ENCODE measurements around the gene PCBP3. TPM values are rescaled to one million over a fixed set of nuclear protein-coding genes. Genes with fewer than 3 reads are reported as not detected.
"Not testable (repeated sequence)": the region's sequence is repeated elsewhere in the genome, so short reads cannot be mapped to it uniquely, and the experiment has no call there.

Gene PCBP3
- total and polyA plus RNA-seq, 10 of the 15 experiments (the other 5 are each of a cell fraction or from before 2014, with no cell fraction given), result 0.09 to 1.3 (median 0.46) TPM; not detected in 3

DNA sequence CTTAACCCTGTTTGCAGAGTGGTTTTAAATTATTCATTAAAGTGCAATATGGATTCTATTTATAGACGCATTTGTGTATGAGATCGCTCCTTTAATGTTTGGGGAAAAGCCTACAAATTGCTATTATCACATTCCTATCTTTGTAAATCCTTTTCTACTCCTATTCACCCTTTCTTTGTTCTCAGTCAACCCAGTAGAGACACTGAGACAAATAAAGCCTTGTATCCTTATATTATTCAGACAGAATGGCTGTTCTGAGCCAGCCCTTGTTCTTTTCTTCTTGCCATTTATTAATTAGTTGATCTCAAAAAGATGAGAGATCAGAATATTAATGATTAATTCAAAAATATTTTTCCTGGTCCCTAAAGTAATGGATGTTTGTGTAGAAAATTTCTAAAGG, 8.4 kb downstream of the PCBP3 start:
- BruUV-seq (replicated peaks), result no TSS peak
- WGBS (ENCODE audit: insufficient coverage, insufficient replicate concordance, low lambda C conversion rate, missing lambda C conversion rate), result 95% methylated on average over 2 of the region's 2 CpGs
- ATAC-seq (no peak), FAIRE-seq (no peak), DNase-seq (ENCODE audit: low read depth, low spot score) (no peak)
- no peaks in the 10 kb centered on the region for H3K36me3 ChIP-seq (ENCODE audit: control insufficient read depth in 2 of 2, insufficient read depth in 2 of 2, low read length in 1 of 2)
- H2AFZ ChIP-seq (ENCODE audit: control insufficient read depth, low read depth, low read length), result no peak overlapping the region
- ChIA-PET RAD21 (ENCODE audit: unreplicated experiment) (no interaction called here), POLR2A (no interaction called here), CTCF (no interaction called here), SMC1A (ENCODE audit: uncharacterized antibody, unreplicated experiment) (interaction anchor here (1.2 kb wide), 1 partner anchor 11 kb away, joined by 3 read pairs; no protein-coding TSS in a partner anchor)
- TF ChIP-seq WRNIP1 (IDR thresholded peaks at IDR 0.05; ENCODE audit: borderline replicate concordance, low read depth, low read length) (no peak), STAT1 (conservative IDR thresholded peaks at IDR 0.05) (no peak), JUNB (IDR thresholded peaks at IDR 0.05) (no peak), PBX3 (IDR thresholded peaks at IDR 0.05; ENCODE audit: insufficient replicate concordance, low read depth, low read length) (no peak), NRF1 (conservative IDR thresholded peaks at IDR 0.05; ENCODE audit: low read depth, low read length) (no peak), CREB1 (IDR thresholded peaks at IDR 0.05; ENCODE audit: low read depth) (no peak)
- H3K4me3 ChIP-seq, result no peak overlapping the region
- in situ Hi-C loops (cut with MboI) (no loop called here), intact Hi-C loops (cut with micrococcal nuclease; ENCODE audit: unreplicated experiment) (no loop called here)
- no peak overlapping the region for H3K4me2 ChIP-seq (ENCODE audit: control insufficient read depth, insufficient read depth)
- H3K27ac ChIP-seq (ENCODE audit: control insufficient read depth, insufficient read depth), result no peak overlapping the region
- no peaks in the 10 kb centered on the region for H3K4me1 ChIP-seq (ENCODE audit: control insufficient read depth, insufficient read depth, low read length)
- no peaks in the 10 kb centered on the region for H3K27me3 ChIP-seq (replicated peaks in 1 of 2; ENCODE audit: control insufficient read depth in 2 of 2, insufficient read depth in 2 of 2, low read length in 1 of 2)
- no peak overlapping the region for H3K9ac ChIP-seq (ENCODE audit: control insufficient read depth, insufficient read depth, low read length)
- H4K20me1 ChIP-seq (ENCODE audit: control insufficient read depth, insufficient read depth), result no peaks in the 10 kb centered on the region
- no peaks in the 10 kb centered on the region for H3K79me2 ChIP-seq (ENCODE audit: control insufficient read depth, insufficient read depth, low read length)
- no peaks in the 10 kb centered on the region; the same call in 2 of the 3 replicates for H3K9me3 ChIP-seq (replicated peaks; ENCODE audit: control insufficient read depth, insufficient read depth, low read length)

GRCh38 chr21:45655124-45655523, 11.6 kb downstream of the PCBP3 start:
- 0 out of 2 replicates have a peak, but pooled peaks cover 4% of the 10 kb centered on the region for H3K4me1 ChIP-seq (ENCODE audit: control insufficient read depth, insufficient read depth, low read length)
- intact Hi-C loops (cut with micrococcal nuclease; ENCODE audit: unreplicated experiment) (no loop called here), in situ Hi-C loops (cut with MboI) (no loop called here)
- H3K4me3 ChIP-seq, result no peak overlapping the region
- BruUV-seq (replicated peaks), result no TSS peak
- POLR2A ChIA-PET, result no interaction called here
- H3K36me3 ChIP-seq (ENCODE audit: control insufficient read depth in 2 of 2, insufficient read depth in 2 of 2, low read length in 1 of 2), result no peaks in the 10 kb centered on the region
- H3K79me2 ChIP-seq (ENCODE audit: control insufficient read depth, insufficient read depth, low read length), result no peaks in the 10 kb centered on the region
- no peaks in the 10 kb centered on the region for H3K9me3 ChIP-seq (replicated peaks; ENCODE audit: control insufficient read depth, insufficient read depth, low read length)
- no peaks in the 10 kb centered on the region for H3K27me3 ChIP-seq (replicated peaks in 1 of 2; ENCODE audit: control insufficient read depth in 2 of 2, insufficient read depth in 2 of 2, low read length in 1 of 2)
- ATAC-seq (no peak), FAIRE-seq (no peak), DNase-seq (ENCODE audit: low read depth, low spot score) (no peak)
- no peak overlapping the region for H3K9ac ChIP-seq (ENCODE audit: control insufficient read depth, insufficient read depth, low read length)
- no peak overlapping the region for H3K4me2 ChIP-seq (ENCODE audit: control insufficient read depth, insufficient read depth)
- SMC1A ChIA-PET (ENCODE audit: uncharacterized antibody, unreplicated experiment), result interaction anchor here (0.7 kb wide), 1 partner anchor 10 kb away, joined by 3 read pairs; no protein-coding TSS in a partner anchor
- CTCF ChIA-PET, result no interaction called here
- no peak overlapping the region for H3K27ac ChIP-seq (ENCODE audit: control insufficient read depth, insufficient read depth)
- no peak overlapping the region for H2AFZ ChIP-seq (ENCODE audit: control insufficient read depth, low read depth, low read length)
- RAD21 ChIA-PET (ENCODE audit: unreplicated experiment), result no interaction called here
- H4K20me1 ChIP-seq (ENCODE audit: control insufficient read depth, insufficient read depth), result no peaks in the 10 kb centered on the region
- 2% methylated on average over 4 of the region's 4 CpGs for WGBS (ENCODE audit: insufficient coverage, insufficient replicate concordance, low lambda C conversion rate, missing lambda C conversion rate)
- TF ChIP-seq IKZF1 (conservative IDR thresholded peaks at IDR 0.05), result no peak
- no peak for TF ChIP-seq RELA (IDR thresholded peaks at IDR 0.05; ENCODE audit: borderline replicate concordance, partially characterized antibody)

DNA sequence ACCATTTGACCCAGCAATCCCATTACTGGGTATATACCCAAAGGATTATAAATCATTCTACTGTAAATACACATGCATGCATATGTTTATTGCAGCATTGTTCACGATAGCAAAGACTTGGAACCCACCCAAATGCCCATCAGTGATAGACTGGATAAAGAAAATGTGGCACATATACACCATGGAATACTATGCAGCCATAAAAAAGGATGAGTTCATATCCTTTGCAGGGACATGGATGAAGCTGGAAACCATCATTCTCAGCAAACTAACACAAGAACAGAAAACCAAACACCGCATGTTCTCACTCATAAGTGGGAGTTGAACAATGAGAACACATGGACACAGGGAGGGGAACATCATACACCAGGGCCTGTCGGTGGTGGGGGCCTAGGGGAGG, 12.6 kb downstream of the PCBP3 start:
- in situ Hi-C loops (cut with MboI); FAIRE-seq; H2AFZ ChIP-seq (ENCODE audit: control insufficient read depth, low read depth, low read length); H3K79me2 ChIP-seq (ENCODE audit: control insufficient read depth, insufficient read depth, low read length); H3K27ac ChIP-seq (ENCODE audit: control insufficient read depth, insufficient read depth); POLR2A ChIA-PET; BruUV-seq (replicated peaks); H3K27me3 ChIP-seq (replicated peaks in 1 of 2; ENCODE audit: control insufficient read depth in 2 of 2, insufficient read depth in 2 of 2, low read length in 1 of 2); H3K4me1 ChIP-seq (ENCODE audit: control insufficient read depth, insufficient read depth, low read length); ATAC-seq; H3K4me3 ChIP-seq; H3K9me3 ChIP-seq (replicated peaks; ENCODE audit: control insufficient read depth, insufficient read depth, low read length); intact Hi-C loops (cut with micrococcal nuclease; ENCODE audit: unreplicated experiment); H4K20me1 ChIP-seq (ENCODE audit: control insufficient read depth, insufficient read depth); H3K4me2 ChIP-seq (ENCODE audit: control insufficient read depth, insufficient read depth); H3K36me3 ChIP-seq (ENCODE audit: control insufficient read depth in 2 of 2, insufficient read depth in 2 of 2, low read length in 1 of 2); DNase-seq (ENCODE audit: low read depth, low spot score); RAD21 ChIA-PET (ENCODE audit: unreplicated experiment); H3K9ac ChIP-seq (ENCODE audit: control insufficient read depth, insufficient read depth, low read length): not testable (repeated sequence)
- SMC1A ChIA-PET (ENCODE audit: uncharacterized antibody, unreplicated experiment), result interaction anchor here (1.6 kb wide), 1 partner anchor 64 kb away, joined by 3 read pairs; no protein-coding TSS in a partner anchor
- CTCF ChIA-PET, result interaction anchor here (1.4 kb wide), 1 partner anchor 100 kb away, joined by 3 read pairs; no protein-coding TSS in a partner anchor
- WGBS (ENCODE audit: insufficient coverage, insufficient replicate concordance, low lambda C conversion rate, missing lambda C conversion rate), result 40% methylated on average over 3 of the region's 3 CpGs

Measured in GM12878 (cell line).